ENCODE results near the gene CNTNAP2. TPM values are rescaled to one million over a fixed set of nuclear protein-coding genes. Genes with fewer than 3 reads are reported as not detected.

Gene CNTNAP2
- total and polyA plus RNA-seq, 2 of the 13 experiments (the other 11 are each of a cell fraction or from before 2014, with no cell fraction given) = 0.40 to 0.42 TPM

DNA sequence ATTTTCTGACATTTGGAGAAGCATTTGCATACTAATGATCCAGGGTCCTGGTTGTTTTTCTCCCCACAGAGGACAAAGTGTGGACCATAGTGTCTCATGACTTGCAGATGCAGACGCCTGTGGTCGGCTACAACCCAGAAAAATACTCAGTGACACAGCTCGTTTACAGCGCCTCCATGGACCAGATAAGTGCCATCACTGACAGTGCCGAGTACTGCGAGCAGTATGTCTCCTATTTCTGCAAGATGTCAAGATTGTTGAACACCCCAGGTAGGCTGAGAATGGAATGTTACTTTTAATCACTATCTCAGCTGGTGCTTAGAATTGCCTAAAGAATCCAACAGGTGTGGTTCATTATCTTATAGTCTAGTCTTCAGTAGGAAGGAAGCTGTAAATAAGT, 1522.4 kb downstream of the CNTNAP2 start:
- peaks cover 61% of the 10 kb centered on the region for H3K9me3 ChIP-seq (ENCODE audit: low read length)
- no peaks in the 10 kb centered on the region for H3K4me1 ChIP-seq (ENCODE audit: insufficient read depth, low read length)
- BruUV-seq (replicated peaks) = no TSS peak
- TF ChIP-seq MTF2 (CRISPR knock-in tag; IDR thresholded peaks at IDR 0.05; ENCODE audit: borderline replicate concordance) = no peak
- no peak for TF ChIP-seq ZFP82 (CRISPR knock-in tag; IDR thresholded peaks at IDR 0.05; ENCODE audit: borderline replicate concordance)
- TF ChIP-seq FOSL2 (CRISPR knock-in tag; IDR thresholded peaks at IDR 0.05) = no peak
- TF ChIP-seq, protein P1, sequence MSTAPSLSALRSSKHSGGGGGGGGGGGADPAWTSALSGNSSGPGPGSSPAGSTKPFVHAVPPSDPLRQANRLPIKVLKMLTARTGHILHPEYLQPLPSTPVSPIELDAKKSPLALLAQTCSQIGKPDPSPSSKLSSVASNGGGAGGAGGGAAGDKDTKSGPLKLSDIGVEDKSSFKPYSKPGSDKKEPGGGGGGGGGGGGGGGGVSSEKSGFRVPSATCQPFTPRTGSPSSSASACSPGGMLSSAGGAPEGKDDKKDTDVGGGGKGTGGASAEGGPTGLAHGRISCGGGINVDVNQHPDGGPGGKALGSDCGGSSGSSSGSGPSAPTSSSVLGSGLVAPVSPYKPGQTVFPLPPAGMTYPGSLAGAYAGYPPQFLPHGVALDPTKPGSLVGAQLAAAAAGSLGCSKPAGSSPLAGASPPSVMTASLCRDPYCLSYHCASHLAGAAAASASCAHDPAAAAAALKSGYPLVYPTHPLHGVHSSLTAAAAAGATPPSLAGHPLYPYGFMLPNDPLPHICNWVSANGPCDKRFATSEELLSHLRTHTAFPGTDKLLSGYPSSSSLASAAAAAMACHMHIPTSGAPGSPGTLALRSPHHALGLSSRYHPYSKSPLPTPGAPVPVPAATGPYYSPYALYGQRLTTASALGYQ (CRISPR knock-in tag; IDR thresholded peaks at IDR 0.05) = no peak
- no peak for TF ChIP-seq ZNF543 (CRISPR knock-in tag; IDR thresholded peaks at IDR 0.05)
- no peak for TF ChIP-seq ZNF260 (CRISPR knock-in tag; IDR thresholded peaks at IDR 0.05; ENCODE audit: borderline replicate concordance, low read depth)
- TF ChIP-seq, protein P2, sequence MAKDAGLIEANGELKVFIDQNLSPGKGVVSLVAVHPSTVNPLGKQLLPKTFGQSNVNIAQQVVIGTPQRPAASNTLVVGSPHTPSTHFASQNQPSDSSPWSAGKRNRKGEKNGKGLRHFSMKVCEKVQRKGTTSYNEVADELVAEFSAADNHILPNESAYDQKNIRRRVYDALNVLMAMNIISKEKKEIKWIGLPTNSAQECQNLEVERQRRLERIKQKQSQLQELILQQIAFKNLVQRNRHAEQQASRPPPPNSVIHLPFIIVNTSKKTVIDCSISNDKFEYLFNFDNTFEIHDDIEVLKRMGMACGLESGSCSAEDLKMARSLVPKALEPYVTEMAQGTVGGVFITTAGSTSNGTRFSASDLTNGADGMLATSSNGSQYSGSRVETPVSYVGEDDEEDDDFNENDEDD (CRISPR knock-in tag; IDR thresholded peaks at IDR 0.05; ENCODE audit: borderline replicate concordance) = no peak
- in situ Hi-C loops (cut with HindIII; ENCODE audit: extremely low pct_ligation_motif_present, low pct_unique_long_range_greater_than_20kb) = no loop called here
- no peak overlapping the region for H2AFZ ChIP-seq (ENCODE audit: low read length)
- H4K20me1 ChIP-seq (ENCODE audit: insufficient read depth, low read length) = no peaks in the 10 kb centered on the region
- DNase-seq (ENCODE audit: low spot score) = no peak
- no peaks in the 10 kb centered on the region for H3K27me3 ChIP-seq (ENCODE audit: control insufficient read depth in 1 of 2, insufficient read depth in 2 of 2, low read length in 2 of 2)
- no peaks in the 10 kb centered on the region for H3K79me2 ChIP-seq (ENCODE audit: insufficient read depth, low read length)
- no peak for ATAC-seq
- WGBS (ENCODE audit: low lambda C conversion rate) = 2% methylated on average over 6 of the region's 6 CpGs
- intact Hi-C loops (cut with micrococcal nuclease; ENCODE audit: unreplicated experiment) = no loop called here
- H3K4me2 ChIP-seq (ENCODE audit: low read depth, low read length) = no peak overlapping the region
- ChIA-PET POLR2A (no interaction called here), CTCF (ENCODE audit: low intra/inter-chr PET ratio, low total read pairs) (no interaction called here)
- no peak for FAIRE-seq
- no peaks in the 10 kb centered on the region for H3K36me3 ChIP-seq (replicated peaks in 1 of 2; ENCODE audit: control insufficient read depth in 1 of 2, insufficient read depth in 2 of 2, low read length in 2 of 2)
- no peak overlapping the region for H3K27ac ChIP-seq (ENCODE audit: extremely low read length, insufficient read depth, low read length)
- no peak overlapping the region for H3K4me3 ChIP-seq (replicated peaks in 1 of 3; ENCODE audit: insufficient read depth in 1 of 3, low read depth in 2 of 3, low read length in 3 of 3)
- H3K9ac ChIP-seq (ENCODE audit: insufficient read depth, low read depth, low read length) = no peak overlapping the region
